Testis (tissue), 2 donors: ENCODE data around the gene SNX1.

Experiments
- CTCF ChIP-seq, 3 experiments: fragments of 450-650 bp in 2 of 3; fragments of 200-600 bp in 1 of 3; sonication (generic) in 1 of 3; IDR thresholded peaks; one replicate each; pipeline ENCODE4 v1.5.1; 2016 to 2019; ENCODE audit warnings: antibody characterized with exemption in 3 of 3, mild to moderate bottlenecking in 2 of 3, moderate library complexity in 1 of 3
- POLR2A ChIP-seq: fragments of 450-650 bp; IDR thresholded peaks from one replicate; pipeline ENCODE4 v1.6.1; 2017; ENCODE audit warnings: antibody characterized with exemption, mild to moderate bottlenecking, moderate library complexity

GRCh38 chr15:64130159-64130558 is 34.4 kb downstream of the SNX1 start:
- no peak for TF ChIP-seq CTCF (IDR thresholded peaks at IDR 0.05)
- no peak for TF ChIP-seq POLR2A
